OCI-LY1 (cell line): ENCODE data around the gene MCTP1.
"Not testable (repeated sequence)": the region's sequence is repeated elsewhere in the genome, so short reads cannot be mapped to it uniquely, and the experiment has no call there.

Experiments used
- H2AFZ ChIP-seq: fragments of 200-600 bp; sonication (generic), shearing (Covaris generic); 2 replicates; pipeline ENCODE4 v1.6.0; 2014; ENCODE audit warnings: antibody characterized with exemption, mild to moderate bottlenecking, low read length
- H3F3A ChIP-seq: fragments of 200-600 bp; sonication (generic), shearing (Covaris generic); 2 replicates; pipeline ENCODE4 v1.6.0; 2014; ENCODE audit warnings: mild to moderate bottlenecking, antibody characterized with exemption, low read length, moderate library complexity; ENCODE audit not compliant: insufficient read depth
- H3K27ac ChIP-seq: fragments of 200-600 bp; sonication (generic); 2 replicates; pipeline ENCODE4 v1.5.1; 2014; ENCODE audit warnings: low read length, mixed run types, mild to moderate bottlenecking, low read depth; ENCODE audit not compliant: poor library complexity, severe bottlenecking
- H3K27me3 ChIP-seq: fragments of 200-600 bp; sonication (generic); 2 replicates; pipeline ENCODE4 v1.6.0; 2014; ENCODE audit warnings: antibody characterized with exemption, mild to moderate bottlenecking, low read length, moderate library complexity; ENCODE audit not compliant: insufficient read depth
- H3K36me3 ChIP-seq: fragments of 200-600 bp; sonication (generic); 2 replicates; pipeline ENCODE4 v1.6.1; 2014; ENCODE audit warnings: mild to moderate bottlenecking, antibody characterized with exemption, low read length, moderate library complexity, mixed read lengths; ENCODE audit not compliant: insufficient read depth
- H3K4me1 ChIP-seq: fragments of 200-600 bp; sonication (generic); 2 replicates; pipeline ENCODE4 v1.5.1; 2014; ENCODE audit warnings: mild to moderate bottlenecking, low read length, moderate library complexity; ENCODE audit not compliant: insufficient read depth, severe bottlenecking
- H3K4me2 ChIP-seq: fragments of 200-600 bp; sonication (generic), shearing (Covaris generic); 2 replicates; pipeline ENCODE4 v1.6.1; 2014; ENCODE audit warnings: low read length
- H3K4me3 ChIP-seq: fragments of 200-600 bp; sonication (generic); 2 replicates; pipeline ENCODE4 v1.5.1; 2014; ENCODE audit warnings: low read length, low read depth, mild to moderate bottlenecking, mixed read lengths; ENCODE audit not compliant: poor library complexity, severe bottlenecking
- H3K79me2 ChIP-seq: fragments of 200-600 bp; shearing (Covaris generic); 2 replicates; pipeline ENCODE4 v1.6.1; 2016; ENCODE audit warnings: mixed run types, low read length, mixed read lengths; ENCODE audit not compliant: insufficient read depth
- H3K9ac ChIP-seq: fragments of 200-600 bp; sonication (generic), shearing (Covaris generic); 2 replicates; pipeline ENCODE4 v1.6.1; 2014; ENCODE audit warnings: mild to moderate bottlenecking, low read length, mixed read lengths
- H3K9me2 ChIP-seq: fragments of 200-600 bp; sonication (generic), shearing (Covaris generic); 2 replicates; pipeline ENCODE4 v1.6.1; 2014; ENCODE audit warnings: low read depth, mild to moderate bottlenecking, low read length, mixed read lengths
- H3K9me3 ChIP-seq: fragments of 200-600 bp; shearing (Covaris generic); 2 replicates; pipeline ENCODE4 v1.6.1; 2014; ENCODE audit warnings: low read length, mixed read lengths
- H4K20me1 ChIP-seq: fragments of 200-600 bp; sonication (generic), shearing (Covaris generic); 2 replicates; pipeline ENCODE4 v1.6.0; 2016; ENCODE audit warnings: mild to moderate bottlenecking, low read length; ENCODE audit not compliant: insufficient read depth
- CTCF ChIP-seq: fragments of 200-600 bp; sonication (generic), shearing (Covaris generic); IDR thresholded peaks from 2 replicates; pipeline ENCODE4 v1.5.1; 2017; ENCODE audit warnings: mild to moderate bottlenecking, antibody characterized with exemption, low read length, moderate library complexity, mixed read lengths
- EZH2 ChIP-seq: fragments of 200-600 bp; sonication (generic), shearing (Covaris generic); IDR thresholded peaks from 2 replicates; pipeline ENCODE4 v1.8.0; 2017; ENCODE audit warnings: borderline replicate concordance, mixed run types, mild to moderate bottlenecking, antibody characterized with exemption, low read length, moderate library complexity, mixed read lengths

The MCTP1 gene

GRCh38 chr5:95217351-95217750 lies 67.5 kb downstream of the MCTP1 start:
- TF ChIP-seq EZH2, result no peak
- no peak for TF ChIP-seq CTCF
- H3F3A ChIP-seq, result no peaks in the 10 kb centered on the region
- H3K36me3 ChIP-seq, result no peaks in the 10 kb centered on the region
- H3K27me3 ChIP-seq, result no peaks in the 10 kb centered on the region
- H4K20me1 ChIP-seq, result no peaks in the 10 kb centered on the region
- no peaks in the 10 kb centered on the region for H3K9me3 ChIP-seq
- no peak overlapping the region for H3K27ac ChIP-seq
- H3K4me2 ChIP-seq, result no peak overlapping the region
- no peak overlapping the region for H2AFZ ChIP-seq
- no peaks in the 10 kb centered on the region for H3K4me1 ChIP-seq
- H3K9me2 ChIP-seq, result no peaks in the 10 kb centered on the region
- no peak overlapping the region for H3K9ac ChIP-seq
- H3K4me3 ChIP-seq, result no peak overlapping the region
- H3K79me2 ChIP-seq, result no peaks in the 10 kb centered on the region

GRCh38 chr5:95216136-95216955 lies 68.5 kb downstream of the MCTP1 start:
- no peaks in the 10 kb centered on the region for H4K20me1 ChIP-seq
- no peaks in the 10 kb centered on the region for H3K36me3 ChIP-seq
- no peaks in the 10 kb centered on the region for H3K4me1 ChIP-seq
- H3K4me2 ChIP-seq, result no peak overlapping the region
- TF ChIP-seq EZH2 (no peak), CTCF (no peak)
- H3K9ac ChIP-seq, result no peak overlapping the region
- no peak overlapping the region for H3K27ac ChIP-seq
- no peak overlapping the region for H2AFZ ChIP-seq
- H3K27me3 ChIP-seq, result no peaks in the 10 kb centered on the region
- H3K4me3 ChIP-seq, result no peak overlapping the region
- H3K9me2 ChIP-seq, result no peaks in the 10 kb centered on the region
- H3K9me3 ChIP-seq, result no peaks in the 10 kb centered on the region
- H3F3A ChIP-seq, result no peaks in the 10 kb centered on the region
- no peaks in the 10 kb centered on the region for H3K79me2 ChIP-seq

- H3F3A ChIP-seq, H3K9me2 ChIP-seq, H3K4me2 ChIP-seq, H3K9me3 ChIP-seq, H3K27ac ChIP-seq, H2AFZ ChIP-seq, H3K9ac ChIP-seq, H3K36me3 ChIP-seq, H3K79me2 ChIP-seq, H4K20me1 ChIP-seq, H3K4me1 ChIP-seq, H3K27me3 ChIP-seq, H3K4me3 ChIP-seq: not testable (repeated sequence)
Measured at GRCh38 chr5:95207811-95208210, 77.1 kb downstream of the MCTP1 start.

GRCh38 chr5:95194856-95195255 lies 90.0 kb downstream of the MCTP1 start:
- no peak overlapping the region for H3K4me3 ChIP-seq
- no peak overlapping the region for H3K27ac ChIP-seq
- no peak overlapping the region for H3K4me2 ChIP-seq
- H3K4me1 ChIP-seq, result no peaks in the 10 kb centered on the region
- H4K20me1 ChIP-seq, result no peaks in the 10 kb centered on the region
- H3K79me2 ChIP-seq, result no peaks in the 10 kb centered on the region
- TF ChIP-seq EZH2 (no peak), CTCF (no peak)
- no peaks in the 10 kb centered on the region for H3K9me2 ChIP-seq
- H3K27me3 ChIP-seq, result no peaks in the 10 kb centered on the region
- H2AFZ ChIP-seq, result no peak overlapping the region
- H3F3A ChIP-seq, result no peaks in the 10 kb centered on the region
- H3K36me3 ChIP-seq, result no peaks in the 10 kb centered on the region
- H3K9me3 ChIP-seq, result no peaks in the 10 kb centered on the region
- H3K9ac ChIP-seq, result no peak overlapping the region
